IMR-90 (cell line): ENCODE results near the gene GNAI2. TPM values are rescaled to one million over a fixed set of nuclear protein-coding genes. Genes with fewer than 3 reads are reported as not detected.

ENCODE experiments used
- ATAC-seq: fragments of 200-7000 bp; cut with Tn5 transposase; 2 replicates; pipeline ENCODE4 v1.9.1; 2020; ENCODE audit warnings: low read depth, mild to moderate bottlenecking, moderate library complexity
- BruUV-seq: library from RNA; stranded (reverse); fragments of 400-500 nt; replicated peaks from 2 replicates; lab custom pipeline; 2021; lab: Mats Ljungman, UMichigan
- CTCF ChIA-PET: fragments of 300-600 bp; formaldehyde crosslinking; extraction: SDS; loops from one replicate; lab custom pipeline; 2021; ENCODE audit warnings: antibody characterized with exemption; lab: Yijun Ruan, JAX
- POLR2A ChIA-PET: fragments of 300-600 bp; sonication (Branson Sonifier 250); formaldehyde crosslinking; loops from one replicate; lab custom pipeline; 2022; ENCODE audit warnings: antibody characterized with exemption; ENCODE audit not compliant: unreplicated experiment; lab: Charles Lee
- DNase-seq: peaks from one replicate; pipeline ENCODE4 v3.0.0; 2013
- H2AFZ ChIP-seq: replicated peaks from 2 replicates; pipeline ENCODE3; 2013; ENCODE audit warnings: low read length, mild to moderate bottlenecking; ENCODE audit not compliant: poor library complexity
- H2AK5ac ChIP-seq: 2 replicates; pipeline ENCODE4 v1.6.1; 2013; ENCODE audit warnings: low read depth, low read length, inconsistent platforms
- H2AK9ac ChIP-seq: replicated peaks from 2 replicates; pipeline ENCODE3; 2013; ENCODE audit warnings: mild to moderate bottlenecking, low read depth, low read length, moderate library complexity; ENCODE audit not compliant: poor library complexity
- H2BK120ac ChIP-seq: 2 replicates; pipeline ENCODE4 v1.6.1; 2013; ENCODE audit warnings: low read depth, low read length, inconsistent platforms
- H2BK15ac ChIP-seq: 3 replicates; pipeline ENCODE4 v1.6.1; 2013; ENCODE audit warnings: low read depth, low read length, inconsistent platforms
- H2BK20ac ChIP-seq: 2 replicates; pipeline ENCODE4 v1.6.1; 2013; ENCODE audit warnings: low read depth, mild to moderate bottlenecking, inconsistent platforms, low read length, moderate library complexity
- H2BK5ac ChIP-seq: 2 replicates; pipeline ENCODE4 v1.6.1; 2013; ENCODE audit warnings: mild to moderate bottlenecking, low read depth, low read length, inconsistent platforms; ENCODE audit not compliant: poor library complexity, severe bottlenecking
- H3K14ac ChIP-seq: replicated peaks from 2 replicates; pipeline ENCODE4 v1.6.1; 2013; ENCODE audit warnings: low read depth, low read length, inconsistent platforms
- H3K18ac ChIP-seq: 2 replicates; pipeline ENCODE4 v1.6.1; 2013; ENCODE audit warnings: low read depth, low read length, control low read depth
- H3K23ac ChIP-seq: 2 replicates; pipeline ENCODE4 v1.6.1; 2013; ENCODE audit warnings: low read depth, low read length, inconsistent platforms
- H3K27ac ChIP-seq: 2 replicates; pipeline ENCODE4 v1.5.1; 2013; ENCODE audit warnings: mild to moderate bottlenecking, control low read depth, low read length; ENCODE audit not compliant: insufficient read depth
- H3K27me3 ChIP-seq: 2 replicates; pipeline ENCODE4 v1.6.1; 2013; ENCODE audit warnings: low read length; ENCODE audit not compliant: control insufficient read depth, insufficient read depth
- H3K36me3 ChIP-seq: 2 replicates; pipeline ENCODE4 v1.6.1; 2013; ENCODE audit warnings: low read length, mixed read lengths; ENCODE audit not compliant: control insufficient read depth, insufficient read depth
- H3K4ac ChIP-seq: 2 replicates; pipeline ENCODE4 v1.6.1; 2013; ENCODE audit warnings: low read depth, low read length, inconsistent platforms
- H3K4me1 ChIP-seq: 2 replicates; pipeline ENCODE4 v1.6.1; 2013; ENCODE audit warnings: low read length, mixed read lengths; ENCODE audit not compliant: control insufficient read depth, insufficient read depth
- H3K4me2 ChIP-seq: 2 replicates; pipeline ENCODE4 v1.6.1; 2013; ENCODE audit warnings: low read depth, mild to moderate bottlenecking, control low read depth, low read length, moderate library complexity
- H3K4me3 ChIP-seq: 2 replicates; pipeline ENCODE4 v1.5.1; 2013; ENCODE audit warnings: low read depth, mild to moderate bottlenecking, control low read depth, low read length, moderate library complexity; ENCODE audit not compliant: insufficient read depth
- H3K56ac ChIP-seq: 2 replicates; pipeline ENCODE4 v1.6.1; 2013; ENCODE audit warnings: low read length, inconsistent platforms; ENCODE audit not compliant: insufficient read depth; ENCODE audit errors: extremely low read depth
- H3K79me1 ChIP-seq, 2 experiments: 2 replicates each; pipeline ENCODE4 v1.6.1; 2013; ENCODE audit warnings: low read length in 2 of 2, inconsistent platforms in 1 of 2, low read depth in 1 of 2
- H3K9ac ChIP-seq: 2 replicates; pipeline ENCODE4 v1.6.1; 2013; ENCODE audit warnings: low read depth, low read length, control low read depth
- H3K9me1 ChIP-seq: 2 replicates; pipeline ENCODE4 v1.6.1; 2013; ENCODE audit warnings: low read length, inconsistent platforms; ENCODE audit not compliant: insufficient read depth
- H3K9me3 ChIP-seq: 2 replicates; pipeline ENCODE4 v1.6.1; 2013; ENCODE audit warnings: low read length; ENCODE audit not compliant: control insufficient read depth, insufficient read depth
- H4K20me1 ChIP-seq: 2 replicates; pipeline ENCODE4 v1.6.1; 2013; ENCODE audit warnings: low read length, inconsistent platforms; ENCODE audit not compliant: insufficient read depth
- H4K5ac ChIP-seq: 2 replicates; pipeline ENCODE4 v1.6.1; 2013; ENCODE audit warnings: mild to moderate bottlenecking, low read depth, low read length, control low read depth
- H4K8ac ChIP-seq, 2 experiments: 2 replicates each; pipeline ENCODE4 v1.6.1; 2013; ENCODE audit warnings: low read depth in 2 of 2, low read length in 2 of 2, control low read depth in 1 of 2, inconsistent platforms in 1 of 2
- H4K91ac ChIP-seq: 2 replicates; pipeline ENCODE4 v1.6.1; 2013; ENCODE audit warnings: low read depth, low read length, inconsistent platforms; ENCODE audit not compliant: insufficient read depth
- MAZ ChIP-seq: IDR thresholded peaks from 2 replicates; pipeline ENCODE4 v1.6.1; 2012; ENCODE audit warnings: low read depth, mild to moderate bottlenecking, low read length, improper control_type of control experiment, moderate library complexity, borderline replicate concordance
- POLR2A ChIP-seq: IDR thresholded peaks from 2 replicates; pipeline ENCODE4 v1.6.1; 2012; ENCODE audit warnings: mild to moderate bottlenecking, low read depth, low read length
- SMC3 ChIP-seq: fragments of 150-350 bp; IDR thresholded peaks from 2 replicates; pipeline ENCODE4 v1.6.1; 2016; ENCODE audit warnings: low read depth, mild to moderate bottlenecking, antibody characterized with exemption, low read length, moderate library complexity
- WGBS, 2 experiments: methylation state at CpG; one replicate each; pipeline versions ENCODE4 v1.1.5 to v1.1.7; 2013; ENCODE audit warnings: missing lambda C conversion rate in 2 of 2; ENCODE audit not compliant: insufficient read length in 1 of 2; ENCODE audit errors: extremely low coverage in 2 of 2; 5-methylcytosine and 5-hydroxymethylcytosine counted together
- dilution Hi-C: fragments of 300-500 bp; cut with HindIII; formaldehyde crosslinking; loops from one replicate; pipeline ENCODE4 v1.14.3; 2018; ENCODE audit warnings: low sequenced_read_pairs; ENCODE audit not compliant: unreplicated experiment
- in situ Hi-C: fragments of 300-500 bp; cut with MboI; formaldehyde crosslinking; loops from 3 replicates; pipeline ENCODE4 v1.14.3; 2019; ENCODE audit warnings: low sequenced_read_pairs, inconsistent platforms, mixed read lengths
- intact Hi-C: fragments of 100-400 bp; cut with micrococcal nuclease; formaldehyde crosslinking; loops from 2 replicates; pipeline ENCODE4 v1.10.0; 2022
- polyA plus RNA-seq, 3 experiments: library from polyadenylated mRNA; depleted of rRNA; stranded (reverse); fragments of >200 nt; gene quantifications; 2 replicates each; pipeline ENCODE4 v1.2.3, GENCODE V29; 2012; ENCODE audit warnings: low replicate concordance in 1 of 3
- total RNA-seq: library from RNA; depleted of rRNA; stranded (reverse); fragments of >200 nt; gene quantifications from 2 replicates; pipeline ENCODE4 v1.2.3, GENCODE V29; 2012

Gene GNAI2
- total and polyA plus RNA-seq, 2 of the 4 experiments (the other 2 are of a cell fraction) = 867 to 1,079 TPM

GRCh38 chr3:50264383-50264963, 28.5 kb downstream of the GNAI2 start:
- Histone ChIP-seq H3K14ac (peak overlapping the region; percentile 79), H2BK15ac (peak overlapping the region; percentile 67; the same call in 2 of the 3 replicates), H2AK5ac (peak overlapping the region; percentile 100), H2BK20ac (peak overlapping the region; percentile 27), H3K56ac (peak overlapping the region; percentile 58), H3K4me3 (no peak overlapping the region), H4K5ac (peak overlapping the region; percentile 78), H3K36me3 (no peaks in the 10 kb centered on the region; the same call in 1 of the 2 replicates), H4K8ac (peak overlapping the region; percentile 89 to 99; a peak in 3 of 4 replicates), H3K9me3 (no peaks in the 10 kb centered on the region), H3K9me1 (peaks cover 38% of the 10 kb centered on the region), H3K18ac (peak overlapping the region; percentile 83), H3K9ac (peak overlapping the region; percentile 44), H2AK9ac (peak overlapping the region; percentile 86), H3K79me1 (peaks cover 6 to 59% of the 10 kb centered on the region in 2 experiments; a peak in 3 of 4 replicates), H2BK5ac (peak overlapping the region; percentile 85), H2AFZ (peak overlapping the region; percentile 81), H4K91ac (peak overlapping the region; percentile 99), H3K23ac (peak overlapping the region; percentile 61), H3K4ac (peak overlapping the region; percentile 100), H4K20me1 (no peaks in the 10 kb centered on the region), H3K4me1 (peaks cover 64% of the 10 kb centered on the region), H3K4me2 (peak overlapping the region; percentile 45), H2BK120ac (peak overlapping the region; percentile 80), H3K27me3 (no peaks in the 10 kb centered on the region), H3K27ac (peak overlapping the region; percentile 97)
- no CpG with 5 or more reads among the region's 7 CpGs for WGBS, 2 experiments
- TF ChIP-seq POLR2A (no peak), SMC3 (no peak), MAZ (peak; percentile 99)
- CTCF ChIA-PET = interaction anchor here (0.7 to 1.7 kb wide), 2 partner anchors 8 to 38 kb away, joined by 4 to 5 read pairs; no protein-coding TSS in a partner anchor
- BruUV-seq = no TSS peak
- intact Hi-C loops (loop anchor here (5.0 kb wide), 1 partner anchor 58 kb away; the partner anchor contains the start of gene HYAL2), dilution Hi-C loops (no loop called here), in situ Hi-C loops (no loop called here)
- POLR2A ChIA-PET = interaction anchor here (0.6 to 0.7 kb wide), 4 partner anchors 27 to 157 kb away, joined by 3 to 6 read pairs (median 4); no protein-coding TSS in a partner anchor
- DNase-seq (peak; percentile 93), ATAC-seq (peak; percentile 71)
